Ureter (tissue), 1 donor: ENCODE results near the gene TNFRSF1A. TPM values are rescaled to one million over a fixed set of nuclear protein-coding genes. Genes with fewer than 3 reads are reported as not detected.

Experiments used
- DNase-seq: peaks from one replicate; pipeline ENCODE4 v3.0.0-alpha.2; 2020; ENCODE audit warnings: low spot score
- total RNA-seq: library from RNA; stranded (reverse); gene quantifications from one replicate; pipeline ENCODE4 v1.2.4, GENCODE V29; 2023
- donor health status: DM: yes; HTN: yes; CAD: no.

Gene TNFRSF1A
- total RNA-seq, 1 donor from 2014 or later, result 177 TPM

DNA sequence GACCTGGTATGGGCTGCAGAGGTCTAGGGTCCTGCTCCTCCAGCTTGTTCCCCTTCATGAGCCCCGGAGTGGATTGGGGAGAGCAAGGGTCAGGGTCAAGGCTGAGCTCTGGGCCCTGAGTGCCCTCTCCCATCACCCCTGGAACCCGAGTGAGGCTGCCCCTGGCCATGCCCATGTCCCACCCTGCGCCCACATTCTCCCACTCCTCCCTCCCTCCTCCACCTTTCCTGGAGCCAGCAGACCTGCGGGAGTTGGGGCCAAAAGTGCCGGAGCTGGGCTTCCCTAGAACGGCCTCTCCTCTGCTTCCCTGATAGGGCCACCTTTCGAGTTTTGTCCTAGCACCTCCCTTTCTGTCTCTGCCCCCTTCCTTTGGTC, 32.9 kb upstream of the TNFRSF1A start:
- DNase-seq, result no peak

- no peak for DNase-seq
These were observed 32.3 kb upstream of the TNFRSF1A start for GRCh38 chr12:6374028-6374785.

DNA sequence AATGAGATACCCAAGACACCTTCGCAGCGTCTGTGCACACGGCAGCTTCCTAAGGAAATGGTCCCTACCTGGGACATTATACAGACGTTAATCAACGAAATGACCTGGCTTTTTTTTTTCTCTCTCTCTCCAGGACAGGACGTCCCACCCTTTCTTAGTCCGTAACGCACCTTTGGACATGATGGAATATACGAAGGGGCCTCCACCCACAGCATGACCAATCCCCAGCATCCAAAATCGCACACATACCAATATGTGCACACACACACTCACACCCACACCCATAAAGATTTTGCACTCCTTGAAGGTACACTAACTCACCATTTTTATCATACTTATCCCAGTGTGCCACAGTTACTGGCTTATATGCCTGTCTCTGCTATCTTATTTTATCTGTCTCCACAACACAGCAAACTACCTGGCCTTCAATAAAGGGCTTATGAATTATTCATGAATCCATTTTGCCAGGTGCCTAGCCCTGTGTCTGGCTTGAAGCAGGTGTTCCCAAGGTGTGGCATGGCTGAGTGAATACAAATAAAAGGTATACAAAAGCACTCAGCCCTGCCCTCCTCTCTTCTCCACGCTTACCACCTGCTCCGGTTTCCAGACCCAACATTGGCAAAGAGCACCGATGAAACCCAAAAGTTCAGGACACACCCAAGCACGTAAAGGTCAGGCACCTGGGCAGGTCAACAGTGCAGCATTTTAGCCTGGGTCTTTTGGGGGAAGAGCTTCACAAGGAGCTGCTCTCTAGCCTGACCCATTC, 31.3 kb upstream of the TNFRSF1A start:
- DNase-seq, result no peak

DNA sequence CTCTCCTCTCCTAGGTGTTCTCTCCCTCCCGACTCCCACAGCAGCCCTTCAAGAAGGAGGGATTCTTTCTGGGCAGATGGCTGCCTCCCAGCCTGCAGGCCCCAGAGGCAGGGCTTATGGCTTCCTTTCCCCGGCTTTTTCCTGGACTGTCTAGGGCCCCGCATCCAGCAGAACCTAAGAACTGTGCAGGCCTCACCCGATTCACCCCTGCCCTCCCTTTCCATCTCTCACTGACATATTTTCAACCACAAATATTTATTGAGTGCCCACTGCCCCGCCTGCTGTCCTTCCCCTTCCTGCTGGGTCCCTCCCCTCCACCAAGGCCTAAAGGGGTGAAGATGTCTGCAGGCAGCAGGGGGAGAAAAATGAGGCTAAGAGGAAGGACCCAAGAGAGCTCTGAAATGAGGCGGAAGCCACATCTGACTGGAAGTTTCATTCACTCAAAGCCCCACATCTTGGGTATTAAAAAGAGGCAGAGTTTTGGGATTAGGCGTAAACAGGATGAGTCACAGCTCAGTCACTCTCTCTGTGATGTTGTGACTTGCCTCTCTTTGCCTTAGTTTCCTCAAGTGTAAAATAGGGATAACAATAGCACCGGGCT, 30.6 kb upstream of the TNFRSF1A start:
- DNase-seq, result peak; percentile 71

DNA sequence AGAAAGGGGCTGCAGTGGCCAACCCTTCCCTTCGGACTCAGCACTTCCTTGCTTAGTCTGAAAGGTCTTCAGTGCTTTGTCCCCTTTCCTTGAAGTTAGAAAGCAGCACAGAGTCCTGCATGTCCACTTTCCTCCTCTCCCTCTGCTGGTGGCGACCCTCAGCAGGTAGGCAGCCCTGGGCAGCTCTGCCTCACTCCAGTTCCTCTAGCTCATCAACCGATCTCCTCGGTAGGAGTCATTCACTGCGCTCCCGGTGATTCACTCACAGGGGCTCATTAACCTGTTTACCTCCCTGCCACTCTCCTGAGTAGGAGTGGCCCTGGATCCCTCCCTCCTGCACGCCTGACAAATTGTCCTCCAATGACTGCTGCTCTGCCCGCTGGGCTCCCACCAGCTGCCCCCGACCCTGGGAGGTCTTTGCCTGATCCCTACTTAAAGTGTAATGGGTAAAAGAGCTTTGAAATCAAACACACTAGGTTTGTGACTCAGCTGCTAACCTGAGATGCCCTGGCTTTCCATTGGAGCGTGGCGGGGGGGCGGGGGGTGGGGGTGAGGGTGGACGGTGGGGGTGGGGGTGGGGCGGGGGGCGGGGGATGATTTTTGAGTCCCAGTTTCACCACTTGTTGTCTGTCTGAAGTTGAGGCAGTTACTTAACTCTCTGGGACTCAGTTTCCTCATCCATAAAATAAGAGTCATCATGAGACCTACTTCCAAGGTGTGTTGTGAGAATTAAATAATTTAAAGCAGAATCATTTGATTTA, 29.3 kb upstream of the TNFRSF1A start:
- peak; percentile 82 for DNase-seq

- no peak for DNase-seq
These were observed 28.7 kb upstream of the TNFRSF1A start for GRCh38 chr12:6370576-6370935.

GRCh38 chr12:6369916-6370575, 28.2 kb upstream of the TNFRSF1A start:
- no peak for DNase-seq

DNA sequence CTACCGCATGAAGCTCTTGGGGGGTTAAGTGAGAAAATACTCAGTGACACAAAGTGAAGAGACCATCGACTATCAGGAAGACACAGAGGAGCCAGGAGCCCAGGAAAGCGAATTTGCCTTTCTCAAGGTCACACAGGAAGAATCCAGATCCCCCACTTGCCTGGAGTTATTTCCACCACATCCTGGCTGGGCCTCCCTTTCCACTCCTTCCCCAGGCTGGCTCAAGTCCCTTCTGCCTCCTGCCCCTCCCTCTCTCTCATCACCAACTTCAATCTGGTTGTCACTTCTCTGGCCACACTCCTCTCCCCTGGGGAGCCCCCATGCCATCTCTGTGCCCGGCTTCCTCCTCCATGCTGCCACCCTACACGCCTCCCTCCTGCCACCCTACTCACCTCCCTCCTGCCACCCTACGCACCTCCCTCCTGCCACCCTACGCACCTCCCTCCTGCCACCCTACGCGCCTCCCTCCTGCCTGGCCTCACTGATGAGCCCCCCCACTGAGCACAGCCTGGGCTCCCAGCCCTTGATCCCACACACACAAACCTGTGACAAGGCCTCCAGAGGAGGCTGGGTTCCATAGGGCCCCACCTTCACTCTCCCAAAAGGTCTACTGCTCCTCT, 27.1 kb upstream of the TNFRSF1A start:
- DNase-seq, result no peak

GRCh38 chr12:6367969-6368892, 26.4 kb upstream of the TNFRSF1A start:
- no peak for DNase-seq

- DNase-seq, result no peak
These were observed 25.4 kb upstream of the TNFRSF1A start for GRCh38 chr12:6367065-6367968.

GRCh38 chr12:6364044-6364374, 22.1 kb upstream of the TNFRSF1A start:
- no peak for DNase-seq

GRCh38 chr12:6363330-6364043, 21.6 kb upstream of the TNFRSF1A start:
- peak; percentile 83 for DNase-seq

GRCh38 chr12:6363010-6363329, 21.1 kb upstream of the TNFRSF1A start:
- no peak for DNase-seq

DNA sequence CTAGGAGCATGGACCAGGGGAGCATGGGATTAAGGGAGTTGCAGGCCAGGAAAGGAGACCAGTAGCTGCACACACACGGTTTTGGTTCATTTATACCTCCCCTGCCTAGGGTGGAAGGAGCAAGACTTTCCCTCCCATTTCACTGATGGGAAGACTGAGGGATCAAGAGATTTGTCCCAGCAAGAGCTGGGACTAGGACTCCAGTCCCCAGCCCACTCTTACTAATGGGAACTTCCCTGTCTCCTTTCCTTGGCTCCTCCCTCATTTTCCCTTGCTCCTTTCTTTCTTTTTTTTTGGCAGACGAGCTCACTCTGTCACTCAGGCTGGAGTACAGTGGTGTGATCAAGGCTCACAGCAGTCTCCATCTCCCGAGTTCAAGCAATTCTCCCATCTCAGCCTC, 20.5 kb upstream of the TNFRSF1A start:
- no peak for DNase-seq

GRCh38 chr12:6361834-6362233, 20.0 kb upstream of the TNFRSF1A start:
- peak; percentile 84 for DNase-seq

DNA sequence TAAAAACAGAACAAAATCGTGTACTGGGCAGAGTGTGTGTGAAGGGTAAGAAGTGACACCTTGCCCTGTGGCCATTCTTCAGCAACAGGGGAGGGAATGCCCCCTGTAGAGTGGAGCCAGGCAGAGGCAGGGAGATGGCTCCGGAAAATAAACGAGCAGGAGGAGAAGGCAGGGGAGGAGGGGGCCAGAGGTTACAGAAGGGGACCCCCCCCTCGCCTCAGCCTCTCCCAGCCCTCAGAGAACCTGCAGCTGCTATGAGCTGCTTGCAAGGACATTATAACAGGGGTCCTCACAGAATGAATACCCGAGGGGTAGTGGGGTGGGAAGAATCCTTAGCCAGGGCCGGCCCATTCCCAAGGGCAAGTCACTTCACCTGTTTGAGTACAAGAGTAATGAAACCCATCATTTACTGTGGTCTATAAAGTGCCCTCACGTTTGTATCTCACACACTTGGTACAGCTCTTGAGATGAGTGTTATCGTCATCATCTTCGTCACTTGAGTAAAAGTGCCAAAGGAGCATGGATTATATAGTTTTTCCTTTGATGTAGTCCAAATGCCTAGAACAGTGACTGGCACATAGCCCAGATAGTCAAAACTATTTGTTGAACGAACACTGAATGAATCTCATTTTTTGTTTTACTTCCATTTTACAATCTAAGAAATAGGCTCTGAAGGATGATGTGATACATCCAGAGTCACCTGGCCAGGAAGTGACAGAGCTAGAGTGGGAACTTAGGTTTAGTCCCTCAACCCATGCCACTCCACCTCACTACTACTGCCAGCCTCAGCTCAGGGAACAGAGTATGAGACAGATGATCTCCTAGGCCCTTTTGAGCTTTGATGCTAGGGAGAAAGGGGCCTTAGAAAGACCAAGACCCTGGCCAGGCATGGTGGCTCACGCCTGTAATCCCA, 19.0 kb upstream of the TNFRSF1A start:
- DNase-seq, result no peak

- no peak for DNase-seq
These were observed 18.2 kb upstream of the TNFRSF1A start for GRCh38 chr12:6360080-6360571.
